ENCODE data around the gene FAM89A.
A peak's percentile ranks its signal among the peaks of the same experiment; 100 is the strongest.

FAM89A gene

DNA sequence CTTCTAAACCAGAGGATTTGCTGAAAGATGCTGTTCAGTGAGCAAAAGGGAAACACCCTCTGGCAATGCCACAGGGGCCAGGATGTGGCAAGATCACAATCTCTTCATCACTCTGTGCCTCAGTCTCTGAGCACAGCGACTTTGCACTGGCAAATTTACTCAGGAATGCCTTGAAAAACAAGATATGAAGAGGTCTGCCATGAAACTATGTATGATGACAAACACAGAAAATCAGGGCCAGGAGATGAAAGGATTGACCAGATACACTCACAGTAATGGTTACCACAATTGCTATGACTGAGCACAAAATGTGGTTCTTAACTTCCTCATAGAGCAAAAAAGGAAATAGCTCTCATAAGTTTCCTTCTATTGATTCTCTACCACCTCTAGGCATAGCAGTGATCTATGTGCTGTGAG is 67.2 kb downstream of the FAM89A start:
- DNase-seq (ENCODE audit: extremely low read depth in 1 of 2, low read depth in 1 of 2) = peak; percentile 20 to 63

DNA sequence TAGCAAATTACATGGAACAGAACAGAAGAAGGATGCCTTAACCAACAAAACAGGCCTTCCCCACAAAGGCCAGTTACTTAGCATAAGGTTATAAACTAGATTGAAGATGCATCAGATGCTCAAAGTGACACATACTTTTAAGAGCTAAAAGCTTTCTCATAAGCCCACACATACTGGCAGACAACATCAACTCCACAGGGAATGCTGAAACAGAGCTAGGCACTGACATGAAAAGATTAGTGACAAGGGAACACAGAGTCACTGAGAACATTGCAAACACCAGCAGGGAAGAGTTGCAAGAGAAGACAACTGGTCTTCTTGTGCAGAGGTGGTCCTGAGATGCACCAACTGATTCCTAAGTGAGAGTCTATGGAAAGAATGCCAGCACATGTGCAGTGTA is 68.3 kb downstream of the FAM89A start:
- DNase-seq (ENCODE audit: extremely low read depth in 1 of 2, low read depth in 1 of 2) = no peak

DNA sequence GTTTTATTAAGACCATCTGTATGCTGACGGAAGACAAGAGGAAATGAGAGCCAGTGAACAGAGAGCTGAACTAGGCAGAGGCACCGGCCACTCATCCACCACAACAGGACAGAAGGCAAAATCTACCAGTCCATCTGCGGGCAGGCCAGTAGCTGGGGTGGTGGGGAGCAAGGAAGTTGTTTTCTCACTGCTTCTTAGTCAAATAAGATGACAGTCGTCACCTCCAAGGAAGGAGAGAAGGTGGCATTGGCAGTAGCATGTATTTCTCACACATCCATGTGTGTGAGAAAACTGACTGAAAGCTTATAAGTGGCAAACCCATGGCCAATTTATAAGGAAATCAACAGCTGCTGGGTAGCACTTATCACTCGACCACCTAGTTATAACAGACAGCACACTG is 69.6 kb downstream of the FAM89A start:
- no peak for DNase-seq (ENCODE audit: extremely low read depth in 1 of 2, low read depth in 1 of 2)
